Measurements from ENCODE around the gene GREB1. TPM values are rescaled to one million over a fixed set of nuclear protein-coding genes. Genes with fewer than 3 reads are reported as not detected.
A peak's percentile ranks its signal among the peaks of the same experiment; 100 is the strongest.

Gene GREB1
- total and polyA plus RNA-seq, 2 of the 13 experiments (the other 11 are each of a cell fraction or from before 2014, with no cell fraction given): 31.3 to 61.2 TPM

GRCh38 chr2:11539317-11540147 lies 5.7 kb downstream of the GREB1 start (continued):
- TF ChIP-seq CEBPZ (IDR thresholded peaks at IDR 0.05; ENCODE audit: low read length): no peak
- TF ChIP-seq KMT2A (CRISPR knock-in tag; IDR thresholded peaks at IDR 0.05): peak; percentile 50
- no peak for TF ChIP-seq DZIP1 (CRISPR knock-in tag; IDR thresholded peaks at IDR 0.05)
- no peak for TF ChIP-seq HOMEZ (CRISPR knock-in tag; IDR thresholded peaks at IDR 0.05; ENCODE audit: low read depth)
- TF ChIP-seq NCOA2 (CRISPR knock-in tag; IDR thresholded peaks at IDR 0.05): peak; percentile 73
- no peak for TF ChIP-seq ZNF570 (CRISPR knock-in tag; IDR thresholded peaks at IDR 0.05; ENCODE audit: borderline replicate concordance)
- no peak for TF ChIP-seq PAF1 (CRISPR knock-in tag; IDR thresholded peaks at IDR 0.05)
- TF ChIP-seq UBTF (CRISPR knock-in tag; IDR thresholded peaks at IDR 0.05): peak; percentile 91
- no peak for TF ChIP-seq ZFP41 (CRISPR knock-in tag; IDR thresholded peaks at IDR 0.05; ENCODE audit: borderline replicate concordance)
- peak; percentile 82 for TF ChIP-seq STAT6 (CRISPR knock-in tag; IDR thresholded peaks at IDR 0.05; ENCODE audit: borderline replicate concordance)
- TF ChIP-seq, protein P1, sequence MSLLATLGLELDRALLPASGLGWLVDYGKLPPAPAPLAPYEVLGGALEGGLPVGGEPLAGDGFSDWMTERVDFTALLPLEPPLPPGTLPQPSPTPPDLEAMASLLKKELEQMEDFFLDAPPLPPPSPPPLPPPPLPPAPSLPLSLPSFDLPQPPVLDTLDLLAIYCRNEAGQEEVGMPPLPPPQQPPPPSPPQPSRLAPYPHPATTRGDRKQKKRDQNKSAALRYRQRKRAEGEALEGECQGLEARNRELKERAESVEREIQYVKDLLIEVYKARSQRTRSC (CRISPR knock-in tag; IDR thresholded peaks at IDR 0.05; ENCODE audit: low read depth): no peak
- TF ChIP-seq ZBTB26 (CRISPR knock-in tag; IDR thresholded peaks at IDR 0.05; ENCODE audit: borderline replicate concordance): peak; percentile 13

Data from HepG2 (cell line).